Stimulated activated CD4-positive, alpha-beta T cell treated with anti-CD3 and anti-CD28 coated beads, Interleukin-1b, Interleukin-23, amount 100 ng/mL, for 48 hours (primary cell): Measurements from ENCODE around the gene BICRA.
"Not testable (repeated sequence)": the region's sequence is repeated elsewhere in the genome, so short reads cannot be mapped to it uniquely, and the experiment has no call there.

Experiments
- DNase-seq: peaks from one replicate; pipeline ENCODE4 v3.0.0-alpha.2; 2020

Gene BICRA

DNA sequence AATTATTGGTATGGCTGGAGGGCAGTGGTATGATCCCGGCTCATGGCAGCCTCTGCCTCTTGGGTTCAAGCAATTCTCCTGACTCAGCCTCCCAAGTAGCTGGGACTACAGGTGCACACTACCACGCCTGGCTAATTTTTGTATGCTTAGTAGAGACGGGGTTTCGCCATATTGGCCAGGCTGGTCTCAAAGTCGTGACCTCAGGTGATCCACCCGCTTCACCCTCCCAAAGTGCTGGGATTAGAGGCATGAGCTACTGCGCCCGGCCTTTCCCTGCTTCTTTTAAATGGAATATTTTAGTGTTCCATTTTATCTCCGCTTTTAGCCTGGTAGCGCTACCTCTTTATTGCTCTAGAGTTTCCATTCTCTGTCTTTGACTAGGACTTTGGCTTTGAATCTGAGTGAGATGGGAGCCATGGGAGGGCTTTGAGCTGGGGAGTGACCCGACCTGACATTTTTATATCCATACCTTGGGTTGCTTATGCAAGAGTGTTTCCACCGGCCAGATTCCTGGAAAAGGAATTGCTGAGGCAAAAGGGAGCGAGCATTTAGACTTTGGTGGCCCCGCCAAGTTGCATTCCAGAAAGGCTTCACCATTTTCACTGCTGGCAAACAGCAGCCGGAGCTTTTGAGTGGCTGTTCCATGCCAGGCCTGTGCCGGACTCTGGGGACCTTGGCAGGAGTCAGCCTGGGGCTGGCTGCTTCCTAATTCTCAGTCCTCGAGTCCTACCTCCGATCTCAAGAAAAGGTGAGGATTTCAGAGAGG, 22.9 kb downstream of the BICRA start:
- DNase-seq = no peak

DNA sequence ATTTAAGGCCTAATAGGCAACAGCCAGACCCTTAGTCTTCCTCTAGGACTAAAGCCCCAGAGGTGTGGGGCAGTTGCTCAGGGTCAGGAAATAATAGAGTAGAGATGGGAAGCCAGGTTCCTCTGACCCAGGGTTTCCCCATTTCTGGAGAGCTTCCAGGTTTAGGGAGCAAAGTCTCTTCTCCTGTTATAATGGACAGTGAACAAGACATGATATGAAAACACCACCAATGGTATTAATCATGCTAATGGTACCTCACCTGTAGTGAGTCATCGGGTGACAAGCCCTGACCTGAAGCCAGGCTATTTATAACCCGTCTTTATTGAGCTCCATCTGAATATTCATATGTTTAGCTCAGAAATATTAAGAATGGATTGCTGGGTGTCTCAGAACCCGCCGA, 24.6 kb downstream of the BICRA start:
- DNase-seq = no peak

DNA sequence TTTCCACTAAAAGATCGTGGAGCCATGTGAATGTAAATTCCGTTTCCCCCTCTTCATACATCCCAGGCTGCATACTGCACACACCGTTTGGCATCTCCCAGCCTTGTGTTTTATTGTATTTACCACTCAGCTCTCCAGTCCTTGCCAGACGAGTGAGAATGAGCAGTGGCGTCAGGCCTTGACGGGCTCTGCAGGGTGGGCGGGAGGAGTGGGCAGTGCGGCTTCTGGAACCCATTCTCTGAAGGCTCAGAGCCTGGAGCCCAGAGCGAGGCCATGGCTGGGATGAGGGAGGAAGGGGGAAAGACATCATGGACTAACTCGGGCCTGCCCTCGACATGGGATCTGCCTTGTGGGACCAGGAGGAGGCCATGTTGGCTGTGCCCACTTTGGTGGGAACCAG, 25.1 kb downstream of the BICRA start:
- no peak for DNase-seq

DNA sequence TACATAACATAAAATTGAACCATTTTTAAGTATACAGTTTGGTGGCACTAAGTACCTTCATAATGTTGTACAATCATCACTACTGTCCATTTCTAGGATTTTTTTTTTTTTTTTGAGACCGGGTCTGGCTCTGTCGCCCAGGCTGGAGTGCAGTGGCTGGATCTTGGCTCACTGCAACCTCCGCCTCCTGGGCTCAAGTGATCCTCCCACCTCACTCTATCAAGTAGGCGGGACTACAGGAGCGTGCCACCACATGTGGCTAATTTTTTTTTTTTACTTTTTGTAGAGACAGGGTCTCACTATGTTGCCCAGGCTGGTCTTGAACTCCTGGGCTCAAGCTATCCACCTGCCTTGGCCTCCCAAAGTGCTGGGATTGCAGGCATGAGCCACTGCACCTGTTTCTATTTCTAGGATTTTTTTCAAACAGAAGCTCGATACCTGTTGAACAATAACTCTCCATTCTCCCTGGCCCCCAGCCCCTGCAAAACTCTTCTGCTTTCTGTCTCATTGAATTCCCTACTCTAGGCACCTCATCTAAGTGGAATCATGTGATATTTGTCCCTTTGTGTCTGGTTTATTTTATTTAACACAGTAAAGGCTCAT, 26.3 kb downstream of the BICRA start:
- DNase-seq = not testable (repeated sequence)

DNA sequence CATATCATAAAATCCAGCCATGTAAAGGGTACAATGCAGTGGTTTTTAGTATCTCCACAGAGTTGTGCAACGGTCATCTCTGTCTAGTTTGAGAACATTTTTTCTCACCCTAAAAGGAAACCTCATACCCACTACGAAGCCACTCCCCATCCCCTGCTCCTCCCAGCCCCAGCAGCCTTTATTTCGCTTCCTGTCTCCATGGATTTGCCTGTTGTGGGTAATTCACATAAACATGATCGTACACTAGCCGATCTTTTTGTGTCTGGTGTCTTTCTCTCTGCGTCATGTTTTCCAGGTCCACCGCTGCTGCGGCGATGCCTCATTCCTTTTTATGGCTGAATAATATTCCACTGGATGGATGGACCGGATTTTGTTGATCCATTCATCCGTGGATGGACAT, 28.6 kb downstream of the BICRA start:
- DNase-seq = no peak

DNA sequence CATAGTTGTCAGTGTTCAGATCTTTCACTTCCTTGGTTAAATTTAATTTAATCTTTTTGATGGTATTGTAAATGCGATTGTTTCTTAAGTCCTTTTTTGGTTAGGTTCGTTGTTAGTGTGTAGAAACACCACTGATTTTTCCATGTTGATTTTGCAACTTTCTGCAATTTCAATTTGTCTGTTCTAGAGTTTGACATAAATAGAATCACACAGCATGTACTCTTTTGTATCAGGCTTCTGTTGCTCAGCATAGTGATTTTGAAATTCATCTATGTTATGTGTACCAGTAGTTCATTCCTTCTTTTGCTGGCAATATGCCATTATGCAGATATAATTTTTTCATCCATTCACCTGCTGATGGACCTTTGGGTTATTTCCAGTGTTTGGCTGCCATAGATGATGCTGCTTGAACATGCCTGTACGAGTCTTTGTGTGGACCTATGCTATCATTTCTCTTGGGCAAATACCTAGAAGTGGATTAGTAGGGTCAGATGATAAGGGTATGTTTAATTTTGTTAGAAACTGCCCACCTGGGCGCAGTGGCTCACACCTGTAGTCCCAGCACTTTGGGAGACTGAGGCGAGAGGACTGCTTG, 33.1 kb downstream of the BICRA start:
- no peak for DNase-seq

DNA sequence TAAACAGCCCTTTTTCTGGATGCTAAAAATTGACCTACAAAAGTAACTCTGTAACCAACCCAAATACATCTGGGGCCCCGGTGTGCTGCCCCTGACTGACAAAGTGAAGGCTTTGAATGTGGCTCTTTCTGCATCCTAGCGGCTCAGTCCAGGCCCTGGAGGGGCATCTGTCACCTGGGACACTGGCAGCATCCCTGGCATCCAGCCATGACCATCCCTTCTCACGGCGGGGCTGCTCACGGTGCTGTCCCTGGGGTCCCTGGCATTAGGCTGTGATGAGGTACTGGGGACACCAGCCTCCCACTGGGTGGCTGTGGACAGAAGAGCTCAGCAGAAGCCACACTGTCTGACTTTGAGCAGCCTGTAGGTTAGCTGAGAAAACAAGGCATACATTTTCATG, 34.3 kb downstream of the BICRA start:
- no peak for DNase-seq

DNA sequence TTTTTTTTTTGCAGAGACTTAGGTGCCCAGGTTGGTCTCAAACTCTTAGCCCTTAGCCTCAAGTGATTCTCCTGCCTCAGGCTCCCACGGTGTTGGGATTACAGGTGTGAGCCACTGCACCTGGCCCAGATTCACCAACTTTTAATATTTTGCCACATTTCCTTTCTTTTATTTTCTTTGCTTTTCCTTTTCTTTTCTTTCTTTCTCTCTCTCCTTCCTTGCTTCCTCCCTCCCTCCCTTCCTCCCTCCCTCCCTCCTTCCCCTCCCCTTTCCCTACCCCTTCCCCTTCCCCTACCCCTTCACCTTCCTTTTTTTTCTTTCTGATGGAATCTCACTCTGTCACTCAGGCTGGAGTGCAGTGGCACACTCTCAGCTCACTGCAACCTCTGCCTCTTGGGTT, 35.3 kb downstream of the BICRA start:
- DNase-seq = no peak

DNA sequence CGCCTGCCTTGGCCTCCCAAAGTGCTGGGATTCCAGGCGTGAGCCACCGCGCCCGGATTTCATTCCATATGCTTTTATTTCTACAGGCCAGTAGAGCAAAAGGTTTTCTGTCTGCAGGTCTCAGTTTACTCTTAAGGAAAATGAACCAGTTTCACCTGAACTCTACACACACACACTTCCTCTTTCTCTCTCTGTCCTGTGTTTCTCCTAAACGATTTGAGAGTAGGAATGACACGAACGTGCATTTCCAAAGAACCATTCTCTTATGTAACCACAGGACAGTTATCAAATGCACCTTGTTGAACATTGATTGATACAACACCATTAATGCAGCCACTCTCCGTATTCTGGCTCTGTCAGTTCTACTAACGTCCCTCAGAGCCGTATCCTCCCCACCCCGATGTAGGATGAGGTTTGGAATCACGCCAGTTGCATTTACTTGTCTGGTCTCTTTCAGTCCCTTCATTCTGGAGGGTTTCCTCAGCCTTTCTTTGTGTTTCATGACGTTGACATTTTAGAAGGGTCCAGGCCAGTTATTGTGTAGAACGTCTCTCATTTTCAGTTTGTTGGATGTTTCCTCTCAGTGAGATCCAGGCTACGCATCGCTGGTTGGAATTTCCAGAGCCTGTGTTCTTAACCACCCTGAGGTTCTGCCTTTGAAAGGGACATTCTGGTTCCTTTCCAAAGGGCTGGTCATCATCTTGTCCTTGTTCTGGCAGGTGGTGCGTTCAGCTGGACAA, 36.0 kb downstream of the BICRA start:
- no peak for DNase-seq

DNA sequence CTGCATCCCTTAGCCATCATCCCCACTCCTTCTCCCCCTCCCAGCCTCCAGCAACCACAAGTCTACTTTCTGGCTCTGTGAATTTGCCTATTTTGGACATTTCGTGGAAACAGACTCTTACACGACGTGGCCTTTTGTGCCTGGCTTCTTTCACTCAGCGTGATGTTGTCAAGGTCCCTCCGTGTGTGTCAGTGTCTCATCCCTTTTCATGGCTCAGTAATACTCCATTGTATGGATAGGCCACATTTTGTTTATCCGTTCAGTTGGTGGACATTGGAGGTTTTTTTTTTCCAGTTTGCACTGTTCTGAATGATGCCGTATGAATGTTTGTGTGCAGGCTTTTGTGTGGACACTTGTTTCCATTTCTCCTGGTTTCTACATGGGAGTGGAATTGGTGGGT, 38.0 kb downstream of the BICRA start:
- DNase-seq = no peak

DNA sequence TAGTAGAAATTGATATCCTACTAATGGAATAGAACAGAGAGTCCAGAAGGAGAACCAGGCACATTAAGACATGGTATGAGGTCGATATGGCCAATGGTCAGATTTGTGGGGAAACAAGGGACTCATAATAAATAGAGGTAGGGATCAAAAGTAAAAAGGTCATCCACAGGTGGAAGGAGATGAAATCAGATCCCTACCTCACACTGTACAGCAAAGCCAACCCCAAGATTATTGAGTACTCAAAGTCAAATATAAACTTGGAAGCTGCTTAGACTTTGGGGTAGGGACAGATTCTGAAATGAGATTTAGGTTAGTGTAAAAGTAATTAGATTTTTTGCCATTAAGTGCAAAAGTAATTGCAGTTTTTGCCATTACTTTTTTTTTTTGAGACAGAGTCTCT, 40.7 kb downstream of the BICRA start:
- no peak for DNase-seq

DNA sequence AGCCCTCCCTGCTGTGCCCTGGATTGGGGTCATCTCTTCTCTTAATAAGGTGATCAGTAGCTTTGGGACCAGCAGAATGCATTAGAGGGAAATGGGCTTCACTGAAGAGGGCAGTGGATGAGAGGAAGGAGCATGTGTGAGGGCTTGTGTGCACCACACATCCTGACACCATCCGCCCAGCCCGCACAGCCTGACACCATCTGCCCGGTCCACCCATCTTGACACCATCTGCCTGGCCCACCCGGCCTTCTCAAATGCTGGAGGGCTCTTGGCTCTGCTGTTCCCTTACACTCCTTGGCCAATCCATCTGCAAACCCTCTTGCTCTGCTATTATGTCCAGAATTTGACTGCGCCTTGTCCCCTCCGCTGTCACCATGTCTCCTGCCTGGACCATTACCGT, 41.8 kb downstream of the BICRA start:
- no peak for DNase-seq

DNA sequence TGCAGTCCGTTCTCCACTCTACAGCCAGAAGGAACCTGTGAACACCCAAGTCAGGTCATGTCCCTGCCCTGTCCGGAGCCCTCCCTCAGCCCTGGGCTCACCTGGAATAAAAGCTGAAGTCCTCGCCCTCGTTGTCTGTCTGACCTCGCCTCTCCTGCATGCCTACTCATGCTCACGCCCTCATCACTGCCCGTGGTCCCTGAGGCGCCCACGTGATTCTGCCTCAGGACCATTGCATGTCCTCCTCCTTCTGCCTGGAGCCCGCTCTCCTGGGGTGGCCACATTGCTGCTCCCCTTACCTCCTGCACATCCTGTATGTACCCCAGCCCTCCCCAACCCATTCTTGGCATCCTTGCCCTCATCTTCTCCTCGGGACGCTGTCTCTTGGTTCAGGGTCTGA, 42.2 kb downstream of the BICRA start:
- no peak for DNase-seq

DNA sequence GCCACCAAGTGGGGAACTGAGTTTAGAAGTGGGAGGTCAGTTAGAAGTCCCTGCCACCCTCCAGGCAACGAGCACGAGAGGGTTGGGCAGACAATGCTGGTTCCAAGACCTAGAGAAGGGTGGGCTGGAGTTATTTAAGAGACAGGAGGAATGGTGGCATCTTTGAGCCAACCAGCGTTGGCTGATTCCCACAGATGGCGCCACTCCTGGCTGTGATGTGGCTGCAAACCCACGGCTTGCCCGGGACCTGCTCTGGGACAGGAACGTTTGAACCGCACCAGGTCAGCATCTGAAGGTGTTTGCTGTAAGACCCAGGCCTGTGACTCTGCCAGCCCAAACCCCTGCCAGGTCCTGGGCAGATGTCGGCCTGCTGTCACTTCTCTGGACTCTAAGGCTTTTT, 42.8 kb downstream of the BICRA start:
- DNase-seq = no peak

DNA sequence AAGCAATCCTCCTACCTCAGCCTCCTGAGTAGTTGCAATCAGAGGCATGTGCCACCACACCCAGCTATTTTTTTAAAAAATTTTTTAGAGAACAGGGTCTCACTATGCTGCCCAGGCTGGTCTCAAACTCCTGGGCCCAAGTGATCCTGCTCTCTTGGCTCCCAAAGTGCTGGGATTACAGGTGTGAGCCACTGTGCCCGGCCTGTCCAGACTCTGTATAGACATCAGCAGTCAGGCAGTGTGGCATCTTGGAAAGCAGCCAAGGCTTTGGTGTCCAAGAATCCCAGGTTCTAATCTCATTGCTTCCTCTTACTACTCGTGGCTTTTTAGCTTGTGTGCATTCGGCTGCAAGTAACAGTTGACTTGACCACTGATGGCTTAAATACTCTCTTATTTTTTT, 43.4 kb downstream of the BICRA start:
- DNase-seq = no peak

DNA sequence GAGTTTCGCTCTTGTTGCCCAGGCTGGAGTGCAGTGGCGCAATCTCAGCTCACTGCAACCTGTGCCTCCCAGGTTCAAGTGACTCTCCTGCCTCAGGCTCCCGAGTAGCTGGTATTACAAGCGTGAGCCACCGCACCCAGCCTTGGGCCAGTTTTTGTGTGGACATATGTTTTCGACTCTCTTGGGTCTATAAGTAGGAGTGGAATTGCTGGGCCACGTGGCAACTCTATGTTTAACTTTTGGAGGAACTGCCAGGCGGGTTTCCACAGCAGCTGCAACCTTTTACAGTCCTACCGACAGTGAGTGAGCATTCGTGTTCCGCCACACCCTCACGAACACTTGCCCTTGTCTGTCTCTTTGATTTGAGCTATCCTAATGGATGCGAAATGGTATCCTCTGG, 44.9 kb downstream of the BICRA start:
- no peak for DNase-seq

DNA sequence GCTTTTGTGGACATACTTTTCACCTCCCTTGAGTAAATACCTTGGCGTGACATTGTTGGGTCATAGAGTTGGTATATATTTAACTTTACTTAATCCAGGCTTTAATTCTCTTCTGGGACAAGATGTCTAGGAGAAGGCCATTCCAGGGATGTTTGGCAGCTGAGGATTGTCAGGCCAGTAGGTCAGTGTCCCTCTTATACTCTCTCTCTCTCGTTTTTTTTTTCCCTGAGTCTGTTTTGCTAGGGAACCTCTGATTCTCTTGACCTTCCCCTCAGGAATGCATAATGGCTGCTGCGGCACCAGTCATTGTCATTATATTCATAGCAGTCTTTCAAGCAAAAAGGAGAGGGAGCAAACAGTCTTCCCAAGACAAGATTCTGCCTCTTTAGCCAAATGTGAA, 48.8 kb downstream of the BICRA start:
- DNase-seq = no peak

DNA sequence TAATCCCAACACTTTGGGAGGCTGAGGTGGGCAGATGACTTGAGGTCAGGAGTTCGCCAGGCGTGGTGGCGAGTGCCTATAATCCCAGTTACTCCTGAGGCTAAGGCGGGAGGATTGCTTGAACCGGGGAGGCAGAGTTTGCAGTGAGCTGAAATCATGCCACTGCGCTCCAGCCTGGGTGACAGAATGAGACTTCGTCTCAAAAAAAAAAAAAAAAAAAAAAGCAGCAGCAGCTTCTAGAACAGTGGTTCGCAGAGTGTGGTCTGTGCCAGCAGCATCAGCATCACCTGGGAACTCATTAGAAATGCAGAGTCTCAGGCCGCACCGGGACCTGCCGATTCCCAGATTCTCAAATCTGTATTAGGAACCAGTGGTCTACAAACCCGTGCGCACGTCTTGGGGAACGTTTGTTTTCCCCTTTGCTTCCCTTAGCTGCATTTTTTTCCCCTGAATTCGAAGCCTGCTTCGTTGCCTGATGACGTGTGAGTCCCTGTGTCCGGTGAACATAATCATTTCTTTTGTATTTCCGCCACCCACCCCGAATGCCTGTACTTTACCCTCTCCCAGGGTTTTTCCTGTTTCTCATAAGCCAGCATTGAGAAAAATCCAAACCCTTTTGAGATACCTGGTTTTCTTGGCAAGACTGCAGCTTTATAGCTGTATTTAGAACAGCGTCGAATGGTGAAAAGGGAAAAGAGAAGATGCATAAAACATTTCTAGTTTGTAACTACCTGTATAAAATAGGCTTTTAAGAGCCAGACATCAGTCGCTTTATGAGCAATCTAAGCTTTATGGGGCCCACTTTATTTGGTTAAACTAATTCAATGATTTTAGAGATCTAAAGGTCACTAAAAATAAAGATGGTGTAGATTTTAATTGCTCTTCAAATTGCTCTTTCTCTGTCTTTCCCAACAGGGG, 49.8 kb downstream of the BICRA start:
- DNase-seq = no peak

DNA sequence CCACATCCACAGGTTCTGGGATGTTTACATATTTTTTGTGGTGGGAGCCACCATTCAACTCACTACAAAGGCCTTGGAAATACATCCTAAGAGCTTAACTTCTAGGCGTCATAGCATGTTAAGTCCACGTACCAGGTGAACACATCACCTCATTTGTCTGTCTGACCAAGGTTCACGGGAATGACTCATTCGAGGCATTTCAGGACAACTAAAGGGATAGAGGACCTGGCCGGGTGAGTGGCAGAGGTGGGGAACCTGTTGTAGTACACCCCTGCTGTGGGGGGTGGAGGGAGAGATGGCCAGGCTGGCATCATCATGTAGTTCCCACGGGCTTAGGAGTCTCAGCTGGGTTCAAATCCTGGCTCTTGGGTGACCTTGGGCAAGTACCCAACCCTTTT, 51.5 kb downstream of the BICRA start:
- DNase-seq = no peak

DNA sequence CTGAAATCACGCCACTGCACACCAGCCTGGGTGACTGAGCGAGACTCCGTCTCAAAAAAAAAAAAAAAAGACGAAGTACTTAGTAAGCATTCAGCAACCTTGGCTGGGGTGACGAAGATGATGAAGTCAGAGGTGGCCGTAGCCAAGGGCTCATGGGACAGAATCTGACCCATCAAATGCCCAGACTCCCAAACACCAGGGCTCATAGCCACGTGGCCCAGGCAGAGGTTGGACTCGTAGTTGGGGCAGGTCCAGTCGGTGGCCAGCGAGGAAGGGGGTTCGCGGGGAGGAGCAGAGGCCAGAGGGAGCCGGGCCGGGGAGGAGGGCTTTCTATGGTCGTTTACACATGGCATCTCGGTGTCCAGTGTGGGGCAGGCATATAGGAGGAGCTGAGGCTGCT, 52.2 kb downstream of the BICRA start:
- no peak for DNase-seq

DNA sequence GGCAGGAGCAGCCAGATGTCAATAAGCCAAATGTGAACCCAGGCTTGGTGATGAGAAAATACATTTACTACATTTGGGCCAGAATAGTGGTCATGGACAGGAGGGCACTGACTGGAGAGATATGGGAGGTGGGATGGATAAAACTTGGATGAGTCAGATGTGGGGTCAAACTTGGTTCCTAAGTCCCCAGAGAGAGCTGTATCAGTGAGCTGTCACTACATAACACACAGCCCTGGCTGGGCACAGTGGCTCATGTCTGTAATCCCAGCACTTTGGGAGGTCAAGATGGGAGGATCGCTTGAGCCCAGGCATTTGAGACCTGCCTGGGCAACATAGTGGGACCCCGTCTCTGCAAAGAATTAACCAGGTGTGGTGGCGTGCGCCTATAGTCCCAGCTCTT, 52.7 kb downstream of the BICRA start:
- no peak for DNase-seq

DNA sequence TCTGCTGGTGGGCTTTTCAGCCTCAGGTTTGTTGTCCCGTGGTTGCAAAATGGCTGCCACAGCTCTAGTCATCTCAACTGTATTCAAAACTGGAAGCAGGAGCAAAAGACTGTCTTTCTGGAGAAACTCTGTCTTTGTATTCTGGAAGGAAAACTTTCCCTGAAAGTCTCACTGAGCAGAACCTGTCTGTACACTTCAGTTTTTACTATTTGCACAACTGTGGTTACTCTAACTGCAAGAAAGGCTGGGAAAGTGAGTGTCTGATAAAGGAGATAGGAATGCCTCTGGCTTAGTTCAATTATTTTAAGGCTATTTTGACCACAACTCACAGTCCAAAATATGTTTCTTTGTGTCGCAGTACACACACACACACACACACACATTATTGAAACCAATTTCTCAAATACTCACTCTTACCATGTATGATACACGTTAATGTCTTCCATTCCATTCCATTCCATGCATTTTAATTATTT, 54.5 kb downstream of the BICRA start:
- DNase-seq = no peak
